Cortex of kidney (tissue), 1 donor: Measurements from ENCODE around the gene NAALADL2.

Experiments used
- DNase-seq: peaks from one replicate; lab custom pipeline; 2025; lab: John Stamatoyannopoulos, UW

The NAALADL2 gene

DNA sequence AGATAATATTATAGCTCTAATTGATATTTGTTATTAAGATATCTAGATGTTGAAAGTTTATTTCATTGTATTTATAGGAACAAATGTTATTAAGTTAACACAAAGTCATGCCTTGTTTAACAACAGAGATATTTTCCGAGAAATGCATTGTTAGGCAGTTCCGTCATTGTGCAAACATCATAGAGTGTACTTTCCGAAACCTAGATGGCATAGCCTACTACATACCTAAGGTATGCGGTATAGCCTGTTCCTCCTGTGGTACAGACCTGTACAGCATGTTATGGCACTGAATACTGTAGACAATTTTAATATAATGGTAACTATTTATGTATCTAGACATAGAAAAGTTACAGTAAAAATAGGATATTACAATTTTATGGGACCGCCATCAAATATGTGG lies 114.3 kb downstream of the NAALADL2 start:
- no peak for DNase-seq

DNA sequence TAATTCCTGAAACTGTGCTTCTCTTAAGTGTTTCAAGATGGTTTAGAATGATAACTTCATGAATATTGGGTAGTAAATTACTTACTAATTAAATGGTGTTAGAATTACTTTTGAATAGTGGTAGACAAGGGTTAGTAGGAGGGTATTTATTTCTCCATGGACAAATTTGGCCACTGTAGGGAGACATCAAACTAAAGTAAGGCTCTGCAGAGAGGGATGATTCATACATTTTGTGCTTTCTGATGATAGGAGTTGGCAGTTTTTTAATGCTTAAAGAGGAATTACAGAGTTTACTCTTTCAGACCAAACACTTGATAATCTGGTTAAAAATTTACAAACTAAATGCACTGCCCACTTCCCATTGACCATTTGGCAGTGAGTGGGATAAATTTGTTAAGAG lies 127.6 kb downstream of the NAALADL2 start:
- no peak for DNase-seq

DNA sequence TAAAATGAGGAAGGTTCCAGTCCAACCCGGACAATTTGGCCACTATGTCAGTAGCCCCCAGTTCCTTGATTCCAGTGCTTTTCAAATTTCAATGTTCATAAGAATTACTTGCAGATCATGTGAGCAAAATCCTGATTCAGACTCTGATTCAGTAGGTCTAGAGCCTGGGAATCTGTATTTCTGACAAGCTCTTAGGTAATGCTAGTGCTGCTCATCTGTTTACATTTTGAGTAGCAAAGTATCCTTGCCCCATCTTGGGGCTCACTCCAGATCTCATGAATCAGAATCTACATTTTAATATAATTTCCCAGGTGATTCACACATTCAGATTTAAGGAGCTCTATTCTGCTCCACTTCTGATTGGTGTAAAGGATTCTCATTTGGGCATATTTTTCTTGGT lies 142.0 kb downstream of the NAALADL2 start:
- no peak for DNase-seq

DNA sequence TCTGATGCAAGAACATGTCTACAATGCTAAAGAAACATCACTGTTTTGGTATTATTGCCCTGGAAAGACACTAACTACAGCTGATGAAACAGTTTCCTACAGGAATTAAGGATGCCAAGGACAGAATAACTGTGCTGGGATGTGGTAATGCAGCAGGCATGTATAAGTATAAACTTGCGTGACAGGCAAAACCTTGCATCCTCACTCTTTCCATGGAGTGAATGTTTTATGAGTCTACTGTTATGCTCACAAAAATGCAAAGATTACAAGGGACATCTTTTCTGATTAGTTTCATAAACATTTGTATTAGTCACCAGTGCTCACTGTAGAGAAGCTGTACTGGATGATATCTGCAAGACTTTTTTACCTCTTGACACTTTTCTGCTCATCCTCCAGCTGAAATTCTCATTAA lies 143.6 kb downstream of the NAALADL2 start:
- DNase-seq, result no peak

DNA sequence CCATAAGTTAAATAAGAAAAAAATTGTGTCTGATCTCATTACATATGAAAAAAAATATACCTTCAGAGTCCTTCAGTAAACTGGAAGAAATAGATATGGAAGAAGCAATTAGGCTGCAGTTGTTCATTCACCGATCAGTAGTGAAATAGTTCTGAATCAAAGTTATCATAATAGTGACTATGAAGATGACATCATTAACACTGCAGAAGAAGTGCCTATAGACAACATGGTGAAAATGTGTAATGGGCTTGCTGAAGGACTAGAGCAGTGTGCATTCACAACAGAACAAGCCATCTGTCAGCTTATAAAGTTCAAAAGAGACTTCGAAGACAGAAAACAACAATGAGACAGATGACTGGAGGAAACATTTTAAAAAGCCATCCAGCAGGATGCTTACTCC lies 144.5 kb downstream of the NAALADL2 start:
- DNase-seq, result no peak

DNA sequence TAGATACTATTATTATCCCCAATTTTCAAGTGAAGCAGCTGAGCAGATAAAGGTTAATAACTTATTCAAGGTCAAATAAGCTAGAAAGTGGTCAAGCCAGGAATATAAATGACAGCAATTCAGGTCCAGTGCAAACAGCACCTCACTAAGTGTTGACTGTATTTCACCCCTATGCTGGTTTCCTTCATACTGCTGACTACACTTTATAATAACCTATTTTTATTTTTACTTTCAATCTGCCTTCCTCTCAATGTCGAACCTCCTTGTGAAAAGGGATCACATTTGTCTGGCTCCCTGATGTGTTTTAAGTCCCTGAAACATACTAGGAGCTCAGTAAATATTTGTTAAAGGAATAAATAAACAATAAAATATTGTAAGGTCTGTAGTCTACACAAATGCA lies 146.1 kb downstream of the NAALADL2 start:
- no peak for DNase-seq

DNA sequence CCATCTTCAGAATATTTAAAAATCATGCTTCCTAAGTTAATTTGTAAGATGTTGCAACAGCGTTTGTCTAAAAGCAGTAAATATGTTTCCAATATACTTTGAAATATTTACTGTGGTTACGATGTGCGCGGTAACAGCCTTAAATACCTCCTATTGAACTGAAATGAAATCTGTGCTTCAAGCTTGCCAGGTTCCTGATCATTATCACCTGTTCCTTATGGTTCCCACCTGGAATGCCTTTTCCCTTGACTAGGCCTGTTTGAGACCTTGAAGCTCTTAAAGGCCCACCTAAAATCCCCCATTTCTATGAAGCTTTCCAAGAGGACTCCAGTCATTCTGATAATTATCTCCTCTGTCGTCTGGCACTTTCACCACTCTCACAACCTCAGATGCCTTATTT lies 146.7 kb downstream of the NAALADL2 start:
- no peak for DNase-seq

DNA sequence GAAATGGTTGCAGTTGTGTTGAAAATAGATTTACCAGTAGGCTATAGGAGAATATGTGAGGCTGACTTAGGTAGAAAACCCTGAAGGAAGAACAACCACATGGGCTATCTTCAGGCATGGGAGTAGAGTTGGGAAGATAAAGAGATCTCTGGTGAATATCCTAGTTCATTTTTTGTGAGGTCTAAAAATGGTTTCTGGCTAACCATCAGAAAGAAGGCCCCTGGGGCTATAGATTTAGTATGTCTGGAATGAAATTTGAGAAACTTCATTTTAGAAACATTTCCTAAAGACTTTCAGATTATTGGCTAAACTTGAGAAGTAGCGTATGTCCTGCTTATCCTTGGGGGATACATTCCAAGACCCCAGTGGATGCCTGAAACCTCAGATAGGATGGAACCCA lies 148.2 kb downstream of the NAALADL2 start:
- DNase-seq, result no peak

DNA sequence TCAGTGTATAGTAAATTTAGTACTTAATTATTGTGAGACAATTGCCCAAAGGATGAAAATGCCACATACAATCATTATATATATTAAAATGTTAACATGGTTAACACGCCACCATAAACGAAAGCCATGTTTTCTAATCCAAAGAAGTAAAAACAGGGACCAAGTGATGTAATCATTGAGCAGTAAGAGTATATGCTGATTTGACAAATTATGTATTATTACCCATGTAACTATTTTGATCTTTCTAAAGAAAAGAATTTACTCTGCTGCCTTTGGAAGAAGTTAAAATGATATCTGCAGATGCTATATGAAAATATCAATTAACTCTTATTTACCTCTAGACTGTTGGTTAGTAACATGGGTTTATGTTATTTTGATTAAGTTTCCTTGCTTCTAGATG lies 150.2 kb downstream of the NAALADL2 start:
- DNase-seq, result no peak

DNA sequence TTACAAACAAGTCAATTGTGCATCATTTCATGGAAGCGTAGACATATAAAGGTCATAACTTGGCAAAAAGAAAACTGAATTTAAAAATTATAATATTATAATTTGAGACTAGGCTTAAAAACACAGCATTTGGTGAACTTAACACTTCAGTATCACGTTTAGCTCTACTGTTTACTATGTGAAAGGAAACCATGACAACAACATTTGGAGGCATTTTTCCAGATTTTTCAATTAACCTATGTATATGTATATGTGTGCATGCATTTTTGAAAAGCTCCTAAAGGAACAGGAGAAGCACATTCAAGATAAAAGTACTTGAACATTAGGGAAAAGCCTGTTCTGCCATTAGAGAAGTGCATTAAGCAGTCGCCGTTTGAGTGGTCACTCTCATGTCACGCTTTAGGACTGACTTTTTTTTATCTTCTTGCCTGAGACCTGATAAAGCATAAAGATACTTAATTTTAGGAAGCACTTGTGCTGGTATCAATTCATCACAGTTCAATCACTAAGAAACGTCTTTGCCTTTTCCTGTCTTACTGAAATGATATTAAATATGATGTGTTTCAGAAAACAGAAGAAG lies 156.0 kb downstream of the NAALADL2 start:
- DNase-seq, result no peak

DNA sequence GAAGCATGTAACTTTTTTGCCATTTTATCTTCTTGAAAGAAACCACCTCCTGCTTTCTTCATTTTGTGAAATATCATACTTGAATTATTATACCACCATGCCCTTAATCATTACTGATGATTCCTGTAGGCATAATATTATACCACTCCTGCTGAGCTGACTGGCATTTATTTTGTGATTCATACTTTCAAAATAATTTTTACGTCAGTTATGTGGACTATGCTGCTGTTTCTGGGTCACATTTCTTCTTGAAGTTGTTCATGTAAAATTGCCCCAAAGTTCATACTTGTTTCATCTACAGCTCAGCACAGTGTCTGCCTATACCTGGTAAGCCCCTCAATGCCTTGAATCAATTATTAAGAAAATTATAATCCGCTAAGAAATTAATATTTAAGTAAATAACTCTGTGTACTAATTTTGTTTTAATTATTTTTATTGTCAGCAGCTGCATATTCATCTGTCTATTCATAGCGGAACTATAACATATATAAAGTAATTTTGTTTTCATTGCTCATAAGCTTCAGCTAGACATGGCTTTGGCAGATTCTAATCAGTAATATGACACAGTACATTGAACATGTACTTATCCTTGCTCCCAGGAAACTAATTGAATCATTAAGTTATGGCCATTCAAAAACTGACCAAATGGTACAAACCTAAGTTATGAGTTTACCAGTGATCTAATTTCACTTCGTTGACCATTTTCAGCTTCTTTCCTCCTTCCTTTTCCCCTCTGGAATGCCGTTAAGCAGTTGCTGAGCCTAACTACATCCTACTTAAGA lies 160.0 kb downstream of the NAALADL2 start:
- DNase-seq, result no peak

DNA sequence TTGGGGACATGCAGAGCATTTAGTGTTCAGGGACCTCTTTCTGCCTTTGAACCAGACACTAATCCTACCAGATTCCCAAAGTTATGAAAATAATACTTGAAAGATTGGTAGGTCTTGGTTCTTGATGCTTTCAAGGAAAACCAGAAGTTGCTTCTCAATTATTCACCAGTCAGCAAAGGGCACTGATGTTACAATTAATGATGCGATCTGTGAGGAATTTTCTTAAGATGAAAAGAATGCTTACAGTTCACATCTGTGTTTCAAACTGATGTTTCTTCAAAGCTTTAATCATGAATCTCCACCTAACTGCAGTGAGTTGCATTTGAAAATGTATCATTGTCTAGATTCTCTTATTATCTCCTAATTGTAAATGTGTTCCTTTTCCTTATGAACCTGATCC lies 161.0 kb downstream of the NAALADL2 start:
- no peak for DNase-seq

DNA sequence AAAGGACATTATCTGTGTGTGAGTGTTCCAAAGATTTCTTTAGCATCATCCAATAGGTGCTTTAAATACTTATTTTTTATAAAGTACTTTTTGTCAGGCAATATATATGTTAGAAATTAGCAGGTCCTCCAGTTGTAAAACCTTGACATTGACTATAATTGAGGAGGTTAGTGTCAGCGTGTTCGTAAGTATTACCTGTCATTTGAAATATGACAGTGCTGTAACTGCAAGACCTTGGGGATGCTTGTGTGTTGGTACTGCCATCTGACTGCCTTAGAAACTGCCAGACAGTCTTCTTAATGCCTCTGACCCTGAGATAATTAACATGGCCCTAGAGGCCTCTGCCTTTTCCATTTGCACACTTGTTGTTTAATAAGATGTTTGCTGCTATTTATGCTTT lies 170.7 kb downstream of the NAALADL2 start:
- DNase-seq, result no peak

DNA sequence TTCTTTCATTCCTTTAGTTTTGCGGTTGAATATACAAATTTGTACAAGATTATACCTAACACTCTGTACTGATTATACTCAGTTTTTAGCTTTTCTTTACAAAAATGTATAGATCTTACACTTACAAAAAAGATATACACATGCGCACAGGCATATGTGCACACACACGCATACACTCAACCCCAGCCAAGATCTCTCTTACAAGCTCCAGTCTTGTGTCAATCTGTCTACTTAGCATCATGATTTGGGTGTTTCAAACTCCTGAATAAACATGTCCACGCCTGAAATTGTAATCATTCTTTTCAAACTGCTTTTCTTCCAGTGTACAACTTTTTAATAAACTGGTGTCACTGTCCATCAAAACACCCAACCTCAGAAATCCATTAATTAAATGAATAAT lies 180.7 kb downstream of the NAALADL2 start:
- DNase-seq, result no peak

DNA sequence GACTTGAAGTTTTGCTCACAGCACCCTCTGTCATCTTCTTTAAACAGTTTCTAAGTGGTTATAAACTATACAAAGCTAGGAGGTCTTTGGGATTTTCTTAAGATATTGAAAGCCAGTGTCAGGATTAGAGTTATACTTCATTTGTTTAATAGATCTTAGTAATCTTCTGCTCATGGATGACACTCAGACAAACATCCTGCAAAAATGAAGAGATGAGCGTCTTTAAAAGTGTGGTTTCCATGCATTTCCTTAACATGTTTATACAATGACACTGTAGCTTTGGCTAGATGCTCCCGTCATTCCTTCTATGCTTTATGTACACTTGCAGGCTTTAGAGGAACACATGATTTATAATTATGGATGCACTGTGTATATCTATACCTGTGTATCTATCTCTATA lies 182.2 kb downstream of the NAALADL2 start:
- DNase-seq, result no peak

DNA sequence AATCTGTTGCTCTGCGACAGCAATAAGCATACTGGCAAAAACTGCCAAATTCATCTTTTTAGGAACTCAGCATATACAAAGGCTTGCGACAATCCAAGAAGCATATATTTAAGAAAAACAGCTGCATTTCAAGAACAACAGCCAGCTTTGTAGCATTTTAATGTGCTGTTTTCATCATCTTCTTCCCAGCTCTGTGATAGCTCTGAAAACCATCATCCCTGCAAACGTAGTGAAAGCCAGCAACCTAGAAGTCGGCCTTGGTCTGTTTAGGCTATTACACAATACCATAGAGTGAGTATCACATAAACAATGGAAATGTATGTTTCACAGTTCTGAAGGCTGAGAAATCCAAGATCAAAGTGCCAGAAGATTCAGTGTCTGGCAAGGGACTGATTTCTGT lies 187.5 kb downstream of the NAALADL2 start:
- DNase-seq, result no peak

DNA sequence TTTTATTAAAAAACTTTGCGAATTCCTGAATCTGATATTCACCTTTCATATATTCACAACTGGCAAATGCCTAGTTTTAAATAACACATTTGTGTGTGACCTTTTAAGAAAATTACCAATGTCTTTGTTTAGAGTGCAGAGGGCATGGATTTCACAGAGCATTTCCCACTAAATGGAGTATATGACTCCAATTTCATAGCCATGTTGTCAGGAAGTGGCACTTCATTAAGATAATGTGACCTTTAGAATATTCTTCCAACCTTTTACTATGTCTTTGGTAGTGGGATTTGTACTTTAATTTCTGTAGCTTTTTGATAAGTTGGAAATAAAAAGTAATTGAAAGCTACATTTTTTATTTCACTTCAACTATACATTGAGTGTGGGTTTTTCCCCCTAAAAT lies 188.7 kb downstream of the NAALADL2 start:
- no peak for DNase-seq

DNA sequence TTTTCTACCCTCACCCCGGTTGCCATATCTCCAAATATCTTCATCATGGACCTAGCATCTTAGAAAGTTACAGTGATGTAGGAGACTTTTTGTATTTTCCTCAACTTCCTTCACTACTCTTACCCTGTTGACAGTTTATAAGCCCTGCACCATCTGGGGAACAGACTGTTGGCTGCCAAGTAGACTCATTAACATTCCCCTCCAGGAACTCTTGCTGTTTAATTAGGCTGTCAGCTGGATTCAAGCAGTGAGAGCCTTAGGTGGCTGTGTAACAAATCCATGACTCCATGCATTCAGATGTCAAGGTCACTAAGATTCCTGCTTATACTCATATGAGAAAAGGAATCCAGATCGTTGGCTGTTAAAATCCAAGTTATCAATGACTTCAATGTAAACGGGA lies 198.3 kb downstream of the NAALADL2 start:
- no peak for DNase-seq

DNA sequence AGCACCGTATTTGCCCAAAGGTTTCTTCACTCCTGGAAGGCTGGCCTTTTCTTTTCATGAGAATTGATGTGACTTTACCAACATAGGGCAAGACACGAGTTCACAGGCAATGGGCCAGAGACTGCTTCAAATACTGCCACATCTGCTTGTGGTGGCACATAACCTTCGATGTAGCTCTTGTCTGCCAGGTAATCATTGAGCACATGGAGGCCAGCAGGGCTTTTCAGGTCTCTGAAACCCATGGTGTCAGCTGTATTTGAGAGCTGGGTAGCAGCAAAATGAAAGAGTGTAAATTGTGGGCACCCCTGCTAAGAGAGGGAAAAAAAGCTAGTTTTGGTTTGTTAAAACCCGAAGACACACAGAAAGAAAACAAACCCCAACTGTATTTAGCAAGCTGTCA lies 200.7 kb downstream of the NAALADL2 start:
- no peak for DNase-seq

DNA sequence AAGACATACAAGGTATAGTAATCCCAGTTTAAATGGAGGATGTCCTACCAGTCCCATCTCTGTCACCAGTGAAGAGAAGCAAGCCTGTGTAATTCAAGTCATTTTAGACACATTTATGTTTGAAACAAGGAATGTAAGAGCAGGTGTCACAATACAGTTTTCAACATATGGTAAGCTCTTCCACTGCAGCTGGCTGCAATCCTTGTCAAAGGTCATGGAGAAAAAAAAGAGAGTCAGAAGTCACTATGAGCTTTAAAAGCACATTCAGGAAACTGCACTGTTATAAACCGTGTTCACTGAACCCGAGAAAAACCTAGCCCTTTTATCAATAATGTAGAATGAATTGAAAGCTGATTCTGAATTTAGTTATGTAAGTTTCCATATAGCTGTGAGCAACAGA lies 206.4 kb downstream of the NAALADL2 start:
- no peak for DNase-seq

DNA sequence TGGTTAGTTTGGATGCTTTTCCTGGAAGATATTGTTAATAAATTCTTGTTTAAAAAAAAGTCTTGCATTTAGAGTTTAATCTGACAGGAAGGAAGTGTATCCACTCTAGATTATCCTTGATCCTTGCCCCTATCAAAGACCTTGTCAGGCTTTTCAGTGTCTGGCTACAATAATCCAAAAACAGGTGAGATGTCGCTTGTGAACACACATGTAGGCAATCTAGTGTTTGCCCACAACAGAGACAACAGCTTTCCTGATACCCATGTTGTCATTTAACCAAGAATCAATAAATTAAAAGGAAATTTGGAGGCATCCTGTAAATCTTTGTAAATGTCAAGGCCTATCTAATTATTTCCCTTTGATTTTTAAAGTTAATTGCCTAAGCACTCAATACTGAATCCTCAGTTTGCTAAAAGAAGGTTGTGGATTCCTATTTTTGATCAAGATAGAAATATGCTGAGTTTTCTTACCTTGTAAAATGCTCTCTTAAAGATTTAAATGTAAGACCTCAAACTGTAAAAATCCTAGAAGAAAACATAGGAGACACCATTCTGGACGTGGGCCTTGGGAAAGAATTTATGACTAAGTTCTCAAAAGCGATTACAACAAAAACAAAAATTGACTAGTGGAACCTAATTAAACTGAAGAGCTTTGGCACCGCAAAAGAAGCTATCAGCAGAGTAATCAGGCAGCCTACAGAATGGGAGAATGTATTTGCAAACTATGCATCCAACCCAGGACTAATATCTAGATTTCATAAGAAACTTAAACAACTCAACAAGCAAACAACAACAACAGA lies 207.7 kb downstream of the NAALADL2 start:
- DNase-seq, result no peak

DNA sequence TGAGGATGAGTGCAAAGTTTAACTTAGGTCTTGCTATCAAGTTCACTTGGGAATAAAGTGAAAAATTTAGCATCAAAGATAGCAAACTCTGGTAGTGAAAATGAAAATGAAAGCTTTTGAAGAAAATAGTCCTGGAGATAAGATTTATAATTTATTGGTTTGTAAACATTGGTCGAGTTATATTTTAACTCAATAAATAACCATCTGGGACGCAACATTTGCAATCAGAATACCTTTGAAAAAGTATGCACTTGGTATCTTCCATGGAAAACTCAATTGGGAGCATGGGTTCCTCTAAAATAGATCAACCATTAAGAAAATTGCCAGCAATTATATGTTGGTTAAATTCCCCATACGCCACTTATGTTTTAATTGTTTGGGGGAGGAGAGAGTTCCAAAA lies 209.5 kb downstream of the NAALADL2 start:
- DNase-seq, result no peak

DNA sequence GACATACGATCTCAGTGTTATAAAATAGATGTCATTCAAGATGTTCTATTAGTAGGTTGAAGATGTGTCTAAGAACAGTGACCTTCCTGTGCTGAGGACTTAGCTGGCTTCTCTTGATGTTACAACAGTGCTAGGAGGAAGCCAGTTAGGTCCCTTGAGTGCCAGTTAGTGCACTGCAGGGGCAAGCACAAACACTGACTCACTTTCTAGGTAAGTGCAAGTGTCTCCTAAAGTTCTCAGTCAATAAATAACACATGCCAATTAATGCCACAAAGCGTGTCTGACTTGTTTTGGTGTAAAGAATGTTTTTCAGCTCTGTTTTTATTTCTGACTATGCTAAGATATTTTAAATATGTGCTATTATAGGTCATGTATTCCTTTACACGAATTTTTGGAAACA lies 211.8 kb downstream of the NAALADL2 start:
- DNase-seq, result no peak
